ENCODE results near the gene KIAA0232.

Gene KIAA0232

GRCh38 chr4:6839579-6839978 is 57.1 kb downstream of the KIAA0232 start:
- no peak for DNase-seq (ENCODE audit: extremely low spot score)
- ChIA-PET CTCF (interaction anchor here (1.1 to 1.7 kb wide), 3 partner anchors 13 to 34 kb away, joined by 5 to 6 read pairs (median 5); no protein-coding TSS in a partner anchor), POLR2A (no interaction called here)
- TF ChIP-seq, protein P1, sequence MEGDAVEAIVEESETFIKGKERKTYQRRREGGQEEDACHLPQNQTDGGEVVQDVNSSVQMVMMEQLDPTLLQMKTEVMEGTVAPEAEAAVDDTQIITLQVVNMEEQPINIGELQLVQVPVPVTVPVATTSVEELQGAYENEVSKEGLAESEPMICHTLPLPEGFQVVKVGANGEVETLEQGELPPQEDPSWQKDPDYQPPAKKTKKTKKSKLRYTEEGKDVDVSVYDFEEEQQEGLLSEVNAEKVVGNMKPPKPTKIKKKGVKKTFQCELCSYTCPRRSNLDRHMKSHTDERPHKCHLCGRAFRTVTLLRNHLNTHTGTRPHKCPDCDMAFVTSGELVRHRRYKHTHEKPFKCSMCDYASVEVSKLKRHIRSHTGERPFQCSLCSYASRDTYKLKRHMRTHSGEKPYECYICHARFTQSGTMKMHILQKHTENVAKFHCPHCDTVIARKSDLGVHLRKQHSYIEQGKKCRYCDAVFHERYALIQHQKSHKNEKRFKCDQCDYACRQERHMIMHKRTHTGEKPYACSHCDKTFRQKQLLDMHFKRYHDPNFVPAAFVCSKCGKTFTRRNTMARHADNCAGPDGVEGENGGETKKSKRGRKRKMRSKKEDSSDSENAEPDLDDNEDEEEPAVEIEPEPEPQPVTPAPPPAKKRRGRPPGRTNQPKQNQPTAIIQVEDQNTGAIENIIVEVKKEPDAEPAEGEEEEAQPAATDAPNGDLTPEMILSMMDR (IDR thresholded peaks at IDR 0.05; ENCODE audit: control extremely low read depth, extremely low read depth, low read depth, missing control alignments) = no peak

- no peak for DNase-seq (ENCODE audit: extremely low spot score)
- ChIA-PET CTCF (interaction anchor here (2.3 kb wide), 1 partner anchor 33 kb away, joined by 8 read pairs; no protein-coding TSS in a partner anchor), POLR2A (no interaction called here)
- TF ChIP-seq, protein P1 (IDR thresholded peaks at IDR 0.05; ENCODE audit: control extremely low read depth, extremely low read depth, low read depth, missing control alignments) = no peak
Measured at GRCh38 chr4:6840062-6840976, 57.8 kb downstream of the KIAA0232 start.

DNA sequence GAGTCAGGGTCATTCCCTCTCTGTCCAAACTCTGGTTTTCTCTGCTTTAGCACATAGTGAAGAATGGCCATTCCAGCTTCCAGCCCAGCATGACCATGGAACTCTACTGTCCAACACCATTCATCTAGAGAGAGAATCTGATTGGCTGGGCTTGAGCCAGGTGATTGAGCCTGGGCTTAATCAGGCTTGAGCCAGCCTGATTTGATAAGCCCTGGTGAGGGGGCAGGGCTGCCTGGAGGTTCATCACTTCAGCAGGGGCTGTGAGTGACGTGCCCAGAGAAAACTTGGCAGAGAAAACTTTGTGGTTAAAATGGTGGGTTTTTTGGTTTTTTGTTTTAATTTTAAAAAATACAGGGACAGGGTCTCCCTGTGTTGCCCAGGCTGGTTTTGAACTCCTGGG is 62.5 kb downstream of the KIAA0232 start:
- POLR2A ChIA-PET = no interaction called here
- TF ChIP-seq, protein P1 (IDR thresholded peaks at IDR 0.05; ENCODE audit: control extremely low read depth, extremely low read depth, low read depth, missing control alignments) = no peak
- no peak for DNase-seq (ENCODE audit: extremely low spot score)
- CTCF ChIA-PET = interaction anchor here (0.6 to 5.3 kb wide), 4 partner anchors 12 to 49 kb away, joined by 3 to 22 read pairs (median 3); no protein-coding TSS in a partner anchor

GRCh38 chr4:6845574-6845973 is 63.0 kb downstream of the KIAA0232 start:
- POLR2A ChIA-PET = no interaction called here

GRCh38 chr4:6847178-6847577 is 64.7 kb downstream of the KIAA0232 start:
- TF ChIP-seq, protein P1 (IDR thresholded peaks at IDR 0.05; ENCODE audit: control extremely low read depth, extremely low read depth, low read depth, missing control alignments) = no peak
- CTCF ChIA-PET = interaction anchor here (2.2 to 5.3 kb wide), 4 partner anchors 12 to 128 kb away, joined by 5 to 22 read pairs (median 6); no protein-coding TSS in a partner anchor
- POLR2A ChIA-PET = no interaction called here
- no peak for DNase-seq (ENCODE audit: extremely low spot score)

More at GRCh38 chr4:6845574-6845973, 63.0 kb downstream of the KIAA0232 start:
- TF ChIP-seq, protein P1 (IDR thresholded peaks at IDR 0.05; ENCODE audit: control extremely low read depth, extremely low read depth, low read depth, missing control alignments) = no peak
- no peak for DNase-seq (ENCODE audit: extremely low spot score)
- CTCF ChIA-PET = interaction anchor here (0.6 to 5.3 kb wide), 4 partner anchors 15 to 126 kb away, joined by 3 to 22 read pairs (median 6); no protein-coding TSS in a partner anchor

GRCh38 chr4:6848717-6849305 is 66.3 kb downstream of the KIAA0232 start:
- ChIA-PET POLR2A (no interaction called here), CTCF (interaction anchor here (0.9 to 5.3 kb wide), 4 partner anchors 19 to 55 kb away, joined by 3 to 22 read pairs (median 5); no protein-coding TSS in a partner anchor)
- DNase-seq (ENCODE audit: extremely low spot score) = no peak
- TF ChIP-seq, protein P1 (IDR thresholded peaks at IDR 0.05; ENCODE audit: control extremely low read depth, extremely low read depth, low read depth, missing control alignments) = no peak

Data from GM10248 (cell line).